ENCODE data around the gene SRPRB. TPM values are rescaled to one million over a fixed set of nuclear protein-coding genes. Genes with fewer than 3 reads are reported as not detected.
A peak's percentile ranks its signal among the peaks of the same experiment; 100 is the strongest.

Gene SRPRB
- total RNA-seq, result 58.8 TPM

GRCh38 chr3:133805702-133806475, at the start of gene SRPRB:
SRPRB (plus strand) TSS chr3:133805815; CDS start chr3:133805849, 34 bp downstream.
- peak; percentile 96 for DNase-seq (ENCODE audit: low spot score)

- no peak for DNase-seq (ENCODE audit: low spot score)
Observed at GRCh38 chr3:133756716-133757694, 48.6 kb upstream of the SRPRB start.

GRCh38 chr3:133757701-133758567, 47.7 kb upstream of the SRPRB start:
- no peak for DNase-seq (ENCODE audit: low spot score)

GRCh38 chr3:133758568-133758928, 47.1 kb upstream of the SRPRB start:
- no peak for DNase-seq (ENCODE audit: low spot score)

- DNase-seq (ENCODE audit: low spot score), result no peak
Observed at GRCh38 chr3:133758964-133759739, 46.5 kb upstream of the SRPRB start.

GRCh38 chr3:133759740-133760305, 45.8 kb upstream of the SRPRB start:
- DNase-seq (ENCODE audit: low spot score), result no peak

GRCh38 chr3:133760916-133761315, 44.7 kb upstream of the SRPRB start:
- no peak for DNase-seq (ENCODE audit: low spot score)

GRCh38 chr3:133761605-133762484, 43.8 kb upstream of the SRPRB start:
- DNase-seq (ENCODE audit: low spot score), result no peak

GRCh38 chr3:133762539-133762938, 43.1 kb upstream of the SRPRB start:
- no peak for DNase-seq (ENCODE audit: low spot score)

GRCh38 chr3:133763797-133764683, 41.6 kb upstream of the SRPRB start:
- peak; percentile 24 for DNase-seq (ENCODE audit: low spot score)

GRCh38 chr3:133765256-133765655, 40.4 kb upstream of the SRPRB start:
- no peak for DNase-seq (ENCODE audit: low spot score)

- no peak for DNase-seq (ENCODE audit: low spot score)
Observed at GRCh38 chr3:133767607-133768006, 38.0 kb upstream of the SRPRB start.

- no peak for DNase-seq (ENCODE audit: low spot score)
Observed at GRCh38 chr3:133769536-133769935, 36.1 kb upstream of the SRPRB start.

- DNase-seq (ENCODE audit: low spot score), result no peak
Observed at GRCh38 chr3:133773732-133774131, 31.9 kb upstream of the SRPRB start.

- DNase-seq (ENCODE audit: low spot score), result no peak
Observed at GRCh38 chr3:133775309-133775708, 30.3 kb upstream of the SRPRB start.

GRCh38 chr3:133775835-133776234, 29.8 kb upstream of the SRPRB start:
- no peak for DNase-seq (ENCODE audit: low spot score)

GRCh38 chr3:133776794-133777438, 28.7 kb upstream of the SRPRB start:
- no peak for DNase-seq (ENCODE audit: low spot score)
